ENCODE data around the gene TSHZ1.

The TSHZ1 gene

GRCh38 chr18:75284566-75284965, 74.0 kb downstream of the TSHZ1 start:
- H2AFZ ChIP-seq (ENCODE audit: low read depth, low read length, severe bottlenecking), result no peak overlapping the region
- no peaks in the 10 kb centered on the region for H3K9me3 ChIP-seq (ENCODE audit: insufficient read depth, low read length)
- H4K20me1 ChIP-seq (ENCODE audit: low read depth, low read length), result no peaks in the 10 kb centered on the region; the same call in 1 of the 2 replicates
- no peak for TF ChIP-seq EZH2phosphoT487 (conservative IDR thresholded peaks at IDR 0.05; ENCODE audit: low read length)
- TF ChIP-seq CTCF (IDR thresholded peaks at IDR 0.05; ENCODE audit: insufficient read depth, low read length, poor library complexity, severe bottlenecking), result no peak
- no peak overlapping the region for H3K4me2 ChIP-seq (ENCODE audit: low read depth, low read length, poor library complexity, severe bottlenecking)
- H3K4me3 ChIP-seq (ENCODE audit: insufficient read depth, low read length, poor library complexity, severe bottlenecking), result no peak overlapping the region
- H3K36me3 ChIP-seq (ENCODE audit: low read length), result no peaks in the 10 kb centered on the region
- H3K27ac ChIP-seq (ENCODE audit: low read depth, low read length), result no peak overlapping the region
- no peaks in the 10 kb centered on the region for H3K9me2 ChIP-seq (replicated peaks; ENCODE audit: insufficient read depth, low read length)
- no peaks in the 10 kb centered on the region for H3K79me2 ChIP-seq (ENCODE audit: insufficient read depth, low read length)
- H3K9ac ChIP-seq (ENCODE audit: low read length), result no peak overlapping the region
- H3K27me3 ChIP-seq (ENCODE audit: low read length), result no peaks in the 10 kb centered on the region
- H3F3A ChIP-seq (ENCODE audit: insufficient read depth), result no peaks in the 10 kb centered on the region

GRCh38 chr18:75285876-75286275, 75.3 kb downstream of the TSHZ1 start:
- Histone ChIP-seq H3F3A (ENCODE audit: insufficient read depth) (no peaks in the 10 kb centered on the region), H3K27ac (ENCODE audit: low read depth, low read length) (no peak overlapping the region), H3K27me3 (ENCODE audit: low read length) (no peaks in the 10 kb centered on the region), H3K4me2 (ENCODE audit: low read depth, low read length, poor library complexity, severe bottlenecking) (no peak overlapping the region), H3K9me2 (replicated peaks; ENCODE audit: insufficient read depth, low read length) (no peaks in the 10 kb centered on the region), H3K36me3 (ENCODE audit: low read length) (no peaks in the 10 kb centered on the region), H4K20me1 (ENCODE audit: low read depth, low read length) (no peaks in the 10 kb centered on the region), H3K9ac (ENCODE audit: low read length) (no peak overlapping the region), H3K4me3 (ENCODE audit: insufficient read depth, low read length, poor library complexity, severe bottlenecking) (no peak overlapping the region), H3K79me2 (ENCODE audit: insufficient read depth, low read length) (no peaks in the 10 kb centered on the region), H3K9me3 (ENCODE audit: insufficient read depth, low read length) (no peaks in the 10 kb centered on the region), H2AFZ (ENCODE audit: low read depth, low read length, severe bottlenecking) (no peak overlapping the region)
- TF ChIP-seq EZH2phosphoT487 (conservative IDR thresholded peaks at IDR 0.05; ENCODE audit: low read length), result no peak
- TF ChIP-seq CTCF (IDR thresholded peaks at IDR 0.05; ENCODE audit: insufficient read depth, low read length, poor library complexity, severe bottlenecking), result no peak

GRCh38 chr18:75287006-75287405, 76.4 kb downstream of the TSHZ1 start:
- H3K9me3 ChIP-seq (ENCODE audit: insufficient read depth, low read length), result no peaks in the 10 kb centered on the region
- no peak overlapping the region for H3K9ac ChIP-seq (ENCODE audit: low read length)
- no peaks in the 10 kb centered on the region for H3K27me3 ChIP-seq (ENCODE audit: low read length)
- no peak overlapping the region for H2AFZ ChIP-seq (ENCODE audit: low read depth, low read length, severe bottlenecking)
- no peaks in the 10 kb centered on the region for H3K9me2 ChIP-seq (replicated peaks; ENCODE audit: insufficient read depth, low read length)
- no peaks in the 10 kb centered on the region for H3K79me2 ChIP-seq (ENCODE audit: insufficient read depth, low read length)
- H4K20me1 ChIP-seq (ENCODE audit: low read depth, low read length), result no peaks in the 10 kb centered on the region
- H3K4me3 ChIP-seq (ENCODE audit: insufficient read depth, low read length, poor library complexity, severe bottlenecking), result no peak overlapping the region
- no peaks in the 10 kb centered on the region for H3K36me3 ChIP-seq (ENCODE audit: low read length)
- H3K4me2 ChIP-seq (ENCODE audit: low read depth, low read length, poor library complexity, severe bottlenecking), result no peak overlapping the region
- H3K27ac ChIP-seq (ENCODE audit: low read depth, low read length), result no peak overlapping the region
- TF ChIP-seq CTCF (IDR thresholded peaks at IDR 0.05; ENCODE audit: insufficient read depth, low read length, poor library complexity, severe bottlenecking), result no peak
- no peak for TF ChIP-seq EZH2phosphoT487 (conservative IDR thresholded peaks at IDR 0.05; ENCODE audit: low read length)
- no peaks in the 10 kb centered on the region for H3F3A ChIP-seq (ENCODE audit: insufficient read depth)

Measured in SU-DHL-6 (cell line).